Sigmoid colon (tissue), 4 donors: ENCODE data around the gene NCAPG2.

ENCODE experiments used
- POLR2AphosphoS5 ChIP-seq, 4 donors: sonication (generic); formaldehyde crosslinking; IDR thresholded peaks; one replicate each; pipeline ENCODE4 v1.6.1; 2017; ENCODE audit warnings: antibody characterized with exemption in 4 of 4
- TF ChIP-seq, protein P1 (sequence below), 4 experiments: fragments of 450-650 bp in 3 of 4; fragments of 200-600 bp in 1 of 4; IDR thresholded peaks; one replicate each; pipeline ENCODE4 v1.5.1; 2016 to 2019; ENCODE audit warnings: antibody characterized with exemption in 4 of 4, mild to moderate bottlenecking in 3 of 4, moderate library complexity in 2 of 4

DNA sequence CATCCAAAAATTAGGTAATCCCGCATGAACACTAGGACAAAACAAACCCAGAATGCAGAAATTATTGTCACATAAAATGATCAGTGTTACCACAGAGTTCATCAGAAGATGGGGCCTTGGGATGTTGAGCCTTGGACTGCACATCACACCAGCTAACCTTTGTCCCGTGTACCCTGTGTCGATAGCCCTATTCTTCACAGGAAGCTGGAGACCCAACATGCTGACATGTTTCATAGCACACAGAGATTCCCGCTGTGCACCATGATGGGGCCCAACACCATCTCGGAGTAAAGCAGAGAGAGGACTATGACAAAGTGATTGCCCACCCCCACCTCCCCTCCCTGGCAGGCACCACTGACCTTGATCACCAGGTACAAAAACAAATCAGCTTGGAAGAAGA is 121.5 kb downstream of the NCAPG2 start:
- TF ChIP-seq POLR2AphosphoS5 (IDR thresholded peaks at IDR 0.05): no peak
- TF ChIP-seq, protein P1, sequence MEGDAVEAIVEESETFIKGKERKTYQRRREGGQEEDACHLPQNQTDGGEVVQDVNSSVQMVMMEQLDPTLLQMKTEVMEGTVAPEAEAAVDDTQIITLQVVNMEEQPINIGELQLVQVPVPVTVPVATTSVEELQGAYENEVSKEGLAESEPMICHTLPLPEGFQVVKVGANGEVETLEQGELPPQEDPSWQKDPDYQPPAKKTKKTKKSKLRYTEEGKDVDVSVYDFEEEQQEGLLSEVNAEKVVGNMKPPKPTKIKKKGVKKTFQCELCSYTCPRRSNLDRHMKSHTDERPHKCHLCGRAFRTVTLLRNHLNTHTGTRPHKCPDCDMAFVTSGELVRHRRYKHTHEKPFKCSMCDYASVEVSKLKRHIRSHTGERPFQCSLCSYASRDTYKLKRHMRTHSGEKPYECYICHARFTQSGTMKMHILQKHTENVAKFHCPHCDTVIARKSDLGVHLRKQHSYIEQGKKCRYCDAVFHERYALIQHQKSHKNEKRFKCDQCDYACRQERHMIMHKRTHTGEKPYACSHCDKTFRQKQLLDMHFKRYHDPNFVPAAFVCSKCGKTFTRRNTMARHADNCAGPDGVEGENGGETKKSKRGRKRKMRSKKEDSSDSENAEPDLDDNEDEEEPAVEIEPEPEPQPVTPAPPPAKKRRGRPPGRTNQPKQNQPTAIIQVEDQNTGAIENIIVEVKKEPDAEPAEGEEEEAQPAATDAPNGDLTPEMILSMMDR (IDR thresholded peaks at IDR 0.05): no peak
